NCI-H2196 treated with DMSO at 0.1 percent for 48 hours (cell line): ENCODE measurements around the gene ADGRL3.
"Not testable (repeated sequence)": the region's sequence is repeated elsewhere in the genome, so short reads cannot be mapped to it uniquely, and the experiment has no call there.

Source experiments
- DNase-seq: peaks from one replicate; lab custom pipeline; 2025; ENCODE audit not compliant: unreplicated experiment; lab: John Stamatoyannopoulos, UW

Gene ADGRL3

GRCh38 chr4:61336488-61336887, 136.4 kb downstream of the ADGRL3 start:
- DNase-seq, result no peak

DNA sequence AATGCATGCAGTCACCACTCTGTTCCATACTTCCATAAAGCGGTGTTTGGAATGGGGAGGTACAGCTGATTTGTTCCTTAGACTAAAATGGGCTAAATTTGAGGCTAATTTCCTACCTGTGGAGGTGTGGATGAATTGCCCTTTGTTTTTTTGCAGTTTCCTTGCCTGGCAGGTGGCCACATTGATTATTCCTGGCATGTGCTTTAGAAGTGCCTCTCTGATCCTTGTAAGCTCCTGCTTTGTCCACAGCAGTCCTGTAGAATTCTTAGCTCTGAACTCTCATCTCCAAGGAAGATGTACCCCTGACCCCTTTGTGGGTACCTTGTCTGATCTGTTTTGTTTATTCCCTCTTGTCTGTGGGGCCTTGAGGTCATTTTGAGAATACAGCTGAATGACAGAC, 136.8 kb downstream of the ADGRL3 start:
- DNase-seq, result no peak

GRCh38 chr4:61342061-61342460, 141.9 kb downstream of the ADGRL3 start:
- DNase-seq, result no peak

GRCh38 chr4:61350932-61351331, 150.8 kb downstream of the ADGRL3 start:
- DNase-seq, result no peak

GRCh38 chr4:61356696-61357095, 156.6 kb downstream of the ADGRL3 start:
- no peak for DNase-seq

- DNase-seq, result no peak
Observed at GRCh38 chr4:61359301-61359700, 159.2 kb downstream of the ADGRL3 start.

DNA sequence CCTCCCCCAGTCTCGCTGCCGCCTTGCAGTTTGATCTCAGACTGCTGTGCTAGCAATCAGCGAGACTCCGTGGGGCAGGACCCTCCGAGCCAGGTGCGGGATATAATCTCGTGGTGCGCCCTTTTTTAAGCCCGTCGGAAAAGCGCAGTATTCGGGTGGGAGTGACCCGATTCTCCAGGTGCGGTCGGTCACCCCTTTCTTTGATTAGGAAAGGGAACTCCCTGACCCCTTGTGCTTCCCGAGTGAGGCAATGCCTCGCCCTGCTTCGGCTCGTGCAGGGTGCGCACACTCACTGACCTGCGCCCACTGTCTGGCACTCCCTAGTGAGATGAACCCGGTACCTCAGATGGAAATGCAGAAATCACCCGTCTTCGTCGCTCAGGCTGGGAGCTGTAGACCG, 172.7 kb downstream of the ADGRL3 start:
- not testable (repeated sequence) for DNase-seq

- no peak for DNase-seq
Observed at GRCh38 chr4:61373901-61374440, 173.8 kb downstream of the ADGRL3 start.

DNA sequence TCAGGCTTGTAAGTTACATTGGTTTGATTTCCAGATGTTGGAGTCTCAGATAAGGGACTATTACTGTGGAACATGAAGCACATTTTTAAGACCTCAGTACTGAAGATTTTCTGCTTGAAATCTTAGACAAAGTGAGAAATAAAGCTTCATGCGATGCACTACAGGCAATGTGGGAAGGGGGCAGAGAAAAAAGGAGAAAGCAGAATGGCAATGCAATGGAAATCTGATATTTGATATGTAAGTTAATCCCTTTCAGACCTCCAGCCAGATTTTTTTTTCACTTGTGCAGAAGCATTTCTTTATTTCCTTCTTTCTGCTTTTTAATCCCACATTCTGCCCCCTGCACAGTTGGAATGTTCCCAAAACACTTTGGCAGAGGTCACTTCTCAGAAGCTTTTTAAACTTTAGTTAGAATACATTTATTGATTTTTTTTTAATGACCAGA, 174.3 kb downstream of the ADGRL3 start:
- no peak for DNase-seq

- DNase-seq, result no peak
Observed at GRCh38 chr4:61375301-61375700, 175.2 kb downstream of the ADGRL3 start.

GRCh38 chr4:61376301-61376700, 176.2 kb downstream of the ADGRL3 start:
- no peak for DNase-seq

- DNase-seq, result no peak
Observed at GRCh38 chr4:61379406-61379805, 179.3 kb downstream of the ADGRL3 start.

- DNase-seq, result no peak
Observed at GRCh38 chr4:61380865-61381264, 180.7 kb downstream of the ADGRL3 start.

GRCh38 chr4:61385256-61385655, 185.1 kb downstream of the ADGRL3 start:
- no peak for DNase-seq

- DNase-seq, result not testable (repeated sequence)
Observed at GRCh38 chr4:61387372-61387771, 187.2 kb downstream of the ADGRL3 start.

DNA sequence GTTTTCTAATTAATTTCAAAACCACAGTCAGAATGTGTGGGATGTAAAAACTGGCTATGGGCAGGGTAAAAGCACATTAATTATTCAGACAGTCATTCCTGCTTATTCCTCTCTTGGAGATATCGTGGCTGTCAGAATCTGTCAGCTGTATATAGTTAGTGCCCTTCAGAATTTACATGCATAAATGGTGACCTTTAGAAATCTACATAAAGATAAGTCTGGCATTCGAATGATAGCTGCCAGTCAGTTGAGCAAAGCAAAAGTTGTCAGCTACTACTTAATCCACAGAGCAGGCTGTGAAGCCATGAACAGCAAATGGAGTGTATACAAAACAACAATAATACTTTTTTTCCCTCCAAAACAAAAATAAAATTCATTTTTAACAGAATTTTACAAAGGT, 189.5 kb downstream of the ADGRL3 start:
- no peak for DNase-seq

DNA sequence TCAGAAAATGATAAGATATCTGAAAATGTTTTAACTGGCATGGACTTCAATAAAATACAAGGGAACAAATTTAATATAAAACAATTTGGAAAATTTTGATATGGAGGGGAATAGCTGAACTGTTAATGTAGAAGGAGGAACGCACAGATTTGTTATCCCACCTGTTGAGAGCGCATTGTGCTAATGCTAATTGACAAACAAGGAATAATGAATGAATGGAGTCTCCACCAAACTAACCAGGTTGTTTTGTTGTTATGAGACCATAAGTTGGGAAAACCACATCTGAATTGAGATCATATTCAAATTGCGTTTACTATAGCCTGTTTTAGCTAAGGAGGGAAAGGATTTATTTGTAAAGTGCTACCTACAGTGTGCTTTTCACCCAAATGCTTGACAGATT, 195.6 kb downstream of the ADGRL3 start:
- DNase-seq, result no peak

GRCh38 chr4:61397174-61397573, 197.0 kb downstream of the ADGRL3 start:
- DNase-seq, result no peak

GRCh38 chr4:61400439-61401038, 200.4 kb downstream of the ADGRL3 start:
- no peak for DNase-seq

DNA sequence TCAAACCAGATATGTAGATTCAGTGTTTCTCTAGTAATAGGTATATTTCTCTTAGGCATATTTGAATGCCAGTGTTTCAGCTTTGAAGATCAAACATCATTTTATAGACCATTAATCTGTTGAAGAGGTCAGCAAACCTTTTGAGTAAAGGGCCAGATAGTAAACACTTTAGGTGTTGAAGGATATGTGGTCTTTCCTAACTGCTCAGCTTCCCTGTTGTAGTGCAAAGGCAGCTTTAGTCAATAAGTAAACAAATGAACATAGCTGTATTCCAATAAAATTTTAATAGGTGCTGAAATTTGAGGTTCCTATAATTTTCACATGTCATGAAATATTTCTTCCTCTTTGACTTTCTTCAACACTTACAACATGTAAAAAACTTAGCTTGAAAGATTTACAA, 201.6 kb downstream of the ADGRL3 start:
- DNase-seq, result no peak

GRCh38 chr4:61405307-61405706, 205.2 kb downstream of the ADGRL3 start:
- no peak for DNase-seq

- DNase-seq, result no peak
Observed at GRCh38 chr4:61406677-61407076, 206.6 kb downstream of the ADGRL3 start.
